ENCODE data around the gene GNG13. TPM values are rescaled to one million over a fixed set of nuclear protein-coding genes. Genes with fewer than 3 reads are reported as not detected.

GNG13 gene
- total RNA-seq, 4 donors from 2014 or later, result not detected

DNA sequence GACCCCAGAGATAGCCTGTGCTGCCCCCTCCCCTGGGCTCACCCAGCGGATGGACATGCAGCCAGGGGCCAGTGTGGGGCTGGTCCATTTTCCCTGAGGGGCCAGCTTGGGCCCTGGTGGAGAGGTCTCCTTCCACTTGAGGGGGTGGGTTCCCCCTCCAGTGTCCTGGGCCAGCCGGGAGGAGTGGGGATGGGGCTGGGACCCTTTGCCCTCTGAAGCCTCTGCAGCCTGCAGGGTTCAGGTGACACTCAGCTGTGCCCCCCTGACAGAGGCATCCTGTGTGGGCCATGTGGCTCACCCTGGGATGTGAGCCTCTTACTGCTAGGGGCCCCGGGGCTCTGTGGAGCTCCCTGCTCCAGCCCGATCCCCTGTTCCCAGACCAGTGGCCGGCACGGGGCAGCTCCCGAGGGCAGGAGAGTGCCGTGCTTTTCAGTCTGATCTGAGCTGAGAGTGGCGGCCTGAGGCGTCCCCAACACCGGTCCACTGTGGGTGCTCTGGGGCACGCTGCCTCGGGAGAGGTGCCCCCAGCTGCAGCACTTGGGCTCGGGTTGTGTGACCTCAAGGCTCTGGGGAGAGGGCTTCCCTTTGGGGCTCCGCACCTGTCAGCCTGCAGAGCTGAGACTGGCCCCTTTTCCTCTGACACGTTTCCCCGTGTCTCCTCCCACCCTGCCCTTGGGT lies 439 bp upstream of the GNG13 start:
- peaks cover 0 to 74% of the 10 kb centered on the region in 2 donors for H3K27me3 ChIP-seq
- no peak overlapping the region for H3K27ac ChIP-seq
- H3K4me3 ChIP-seq, result no peak overlapping the region
- TF ChIP-seq EP300 (IDR thresholded peaks at IDR 0.05) (no peak), POLR2A (IDR thresholded peaks at IDR 0.05) (no peak)
- TF ChIP-seq, protein P1, sequence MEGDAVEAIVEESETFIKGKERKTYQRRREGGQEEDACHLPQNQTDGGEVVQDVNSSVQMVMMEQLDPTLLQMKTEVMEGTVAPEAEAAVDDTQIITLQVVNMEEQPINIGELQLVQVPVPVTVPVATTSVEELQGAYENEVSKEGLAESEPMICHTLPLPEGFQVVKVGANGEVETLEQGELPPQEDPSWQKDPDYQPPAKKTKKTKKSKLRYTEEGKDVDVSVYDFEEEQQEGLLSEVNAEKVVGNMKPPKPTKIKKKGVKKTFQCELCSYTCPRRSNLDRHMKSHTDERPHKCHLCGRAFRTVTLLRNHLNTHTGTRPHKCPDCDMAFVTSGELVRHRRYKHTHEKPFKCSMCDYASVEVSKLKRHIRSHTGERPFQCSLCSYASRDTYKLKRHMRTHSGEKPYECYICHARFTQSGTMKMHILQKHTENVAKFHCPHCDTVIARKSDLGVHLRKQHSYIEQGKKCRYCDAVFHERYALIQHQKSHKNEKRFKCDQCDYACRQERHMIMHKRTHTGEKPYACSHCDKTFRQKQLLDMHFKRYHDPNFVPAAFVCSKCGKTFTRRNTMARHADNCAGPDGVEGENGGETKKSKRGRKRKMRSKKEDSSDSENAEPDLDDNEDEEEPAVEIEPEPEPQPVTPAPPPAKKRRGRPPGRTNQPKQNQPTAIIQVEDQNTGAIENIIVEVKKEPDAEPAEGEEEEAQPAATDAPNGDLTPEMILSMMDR (IDR thresholded peaks at IDR 0.05), result no peak
- peaks cover 0 to 9% (median under 1%) of the 10 kb centered on the region in 4 donors for H3K4me1 ChIP-seq
- peaks cover 0 to 14% (median 0%) of the 10 kb centered on the region in 3 donors for H3K36me3 ChIP-seq
- WGBS, 2 donors, result 4 to 15% methylated on average over 5 to 15 of the region's 17 CpGs
- DNase-seq (ENCODE audit: low spot score in 2 of 2), result no peak
- H3K9me3 ChIP-seq, result no peaks in the 10 kb centered on the region

DNA sequence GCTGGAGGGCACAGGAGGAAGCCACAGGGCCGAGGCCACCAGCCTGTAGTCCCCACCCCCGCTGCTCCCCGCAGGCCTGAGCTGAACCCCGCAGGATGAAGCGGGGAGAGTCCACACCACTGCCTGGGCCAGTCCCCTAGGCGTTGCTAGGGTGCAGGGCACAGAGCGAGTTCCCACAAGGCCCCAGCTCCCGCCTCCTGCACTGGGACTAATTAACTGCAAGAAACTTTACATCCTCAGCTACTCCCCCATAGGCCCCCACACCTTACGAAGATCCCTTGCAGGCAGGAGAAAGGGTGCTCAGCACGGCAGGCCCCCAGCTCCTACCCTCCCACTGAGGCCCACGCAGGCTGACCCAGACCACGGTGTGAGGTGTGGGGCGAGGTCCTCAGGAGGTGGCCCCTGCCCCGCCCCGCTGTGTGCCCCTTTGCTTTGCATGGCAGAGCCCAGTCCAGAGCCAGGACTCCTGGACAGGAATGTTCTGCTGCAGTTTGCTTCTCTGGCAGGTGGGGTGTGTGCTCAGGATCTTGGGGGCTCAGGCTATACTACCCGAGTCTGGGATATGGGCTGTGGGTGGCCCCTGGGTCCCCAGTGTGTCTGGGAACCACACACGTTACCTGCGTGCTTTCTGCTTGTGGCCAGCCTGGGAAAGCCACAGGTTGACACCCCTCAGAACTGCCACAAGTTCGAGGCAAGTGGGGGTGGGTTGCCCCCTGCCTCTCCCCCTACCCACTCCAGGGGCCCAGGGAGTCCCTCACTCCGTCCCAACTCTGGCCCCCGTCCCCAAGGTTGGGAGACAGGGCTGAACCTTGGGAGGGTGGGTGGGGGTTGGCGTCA lies 1.2 kb downstream of the GNG13 start:
- DNase-seq (ENCODE audit: low spot score in 2 of 2), result no peak
- no peak overlapping the region for H3K4me3 ChIP-seq
- peaks cover 0 to 4% (median 0%) of the 10 kb centered on the region in 4 donors for H3K4me1 ChIP-seq
- H3K27ac ChIP-seq, result no peak overlapping the region
- 57 to 60% methylated on average over 8 to 19 of the region's 22 CpGs for WGBS, 2 donors
- peaks cover 0 to 76% of the 10 kb centered on the region in 2 donors for H3K27me3 ChIP-seq
- peaks cover 0 to 15% (median 0%) of the 10 kb centered on the region in 3 donors for H3K36me3 ChIP-seq
- H3K9me3 ChIP-seq, result no peaks in the 10 kb centered on the region
- TF ChIP-seq, protein P1 (IDR thresholded peaks at IDR 0.05), result no peak
- no peak for TF ChIP-seq POLR2A (IDR thresholded peaks at IDR 0.05)
- no peak for TF ChIP-seq EP300 (IDR thresholded peaks at IDR 0.05)

DNA sequence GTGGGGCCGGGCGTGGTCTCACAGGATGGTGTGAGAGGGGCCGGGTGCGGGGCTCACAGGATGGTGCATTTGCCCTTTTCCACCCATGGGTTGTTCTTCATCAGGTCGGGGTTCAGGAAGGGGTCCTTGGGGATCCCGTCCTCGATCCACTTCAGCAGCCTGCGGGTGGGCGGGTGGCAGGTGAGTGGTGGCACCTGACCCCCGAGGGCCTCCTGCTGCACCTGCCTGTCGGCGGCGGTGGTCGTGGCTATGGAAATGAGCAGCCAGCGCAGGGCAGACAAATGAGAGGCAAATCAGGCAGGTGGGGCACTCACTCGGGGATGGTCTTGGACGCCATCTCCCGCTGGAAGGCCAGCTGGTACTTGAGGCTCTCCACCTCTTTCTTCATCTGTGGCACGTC lies 1.9 kb downstream of the GNG13 start:
- Histone ChIP-seq H3K36me3 (peaks cover 0 to 22% (median 0%) of the 10 kb centered on the region in 3 donors), H3K9me3 (no peaks in the 10 kb centered on the region), H3K27me3 (peaks cover 0 to 76% of the 10 kb centered on the region in 2 donors), H3K4me3 (no peak overlapping the region), H3K27ac (no peak overlapping the region), H3K4me1 (peaks cover 0 to 4% (median 0%) of the 10 kb centered on the region in 4 donors)
- no peak for DNase-seq (ENCODE audit: low spot score in 2 of 2)
- TF ChIP-seq, protein P1 (IDR thresholded peaks at IDR 0.05), result no peak
- 85 to 92% methylated on average over 19 of the region's 19 CpGs for WGBS, 2 donors

DNA sequence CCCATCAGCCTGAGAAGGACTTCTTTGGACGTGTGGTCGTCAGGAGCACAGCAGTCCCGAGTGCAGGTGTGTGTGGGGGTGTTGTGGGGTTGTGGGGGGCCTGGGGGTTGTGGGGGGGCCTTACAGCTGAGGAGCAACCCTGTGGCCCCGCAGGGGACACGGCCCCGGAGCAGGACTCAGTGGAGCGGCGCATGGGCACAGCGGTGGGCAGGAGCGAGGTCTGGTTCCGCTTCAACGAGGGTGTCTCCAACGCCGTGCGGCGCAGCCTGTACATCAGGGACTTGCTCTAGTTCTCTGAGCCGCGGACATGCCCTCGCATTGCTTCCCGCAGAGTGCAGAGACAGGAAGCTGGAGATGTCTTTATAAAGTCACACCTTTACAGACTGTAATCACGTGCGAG lies 2.8 kb downstream of the GNG13 start:
- H3K4me3 ChIP-seq, result no peak overlapping the region
- no peak overlapping the region for H3K27ac ChIP-seq
- TF ChIP-seq, protein P1 (IDR thresholded peaks at IDR 0.05), result no peak
- TF ChIP-seq EP300 (IDR thresholded peaks at IDR 0.05) (no peak), POLR2A (IDR thresholded peaks at IDR 0.05) (no peak)
- no peak for DNase-seq (ENCODE audit: low spot score in 2 of 2)
- H3K27me3 ChIP-seq, result peaks cover 0 to 68% of the 10 kb centered on the region in 2 donors
- peaks cover 0 to 32% (median 0%) of the 10 kb centered on the region in 3 donors for H3K36me3 ChIP-seq
- 95% methylated on average over 22 of the region's 22 CpGs for WGBS, 2 donors
- no peaks in the 10 kb centered on the region for H3K9me3 ChIP-seq
- H3K4me1 ChIP-seq, result peaks cover 0 to 4% (median 0%) of the 10 kb centered on the region in 4 donors

DNA sequence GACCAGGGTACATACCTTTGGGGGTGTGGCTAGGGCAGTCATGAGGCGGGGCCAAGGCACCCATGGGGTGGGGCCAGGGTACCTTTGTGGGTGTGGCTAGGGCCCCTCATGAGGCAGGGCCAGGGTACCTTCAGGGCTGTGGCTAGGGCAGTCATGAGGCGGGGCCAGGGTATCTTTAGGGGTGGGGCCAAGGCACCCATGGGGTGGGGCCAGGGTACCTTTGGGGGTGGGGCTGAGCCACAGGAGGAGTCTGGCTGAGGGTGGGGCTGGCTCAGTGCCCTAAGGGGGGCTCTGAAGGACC lies 3.5 kb downstream of the GNG13 start:
- TF ChIP-seq, protein P1 (IDR thresholded peaks at IDR 0.05), result no peak
- TF ChIP-seq EP300 (IDR thresholded peaks at IDR 0.05) (no peak), POLR2A (IDR thresholded peaks at IDR 0.05) (no peak)
- 93 to 100% methylated on average over 2 of the region's 2 CpGs for WGBS, 2 donors
- H3K27ac ChIP-seq, result no peak overlapping the region

More for the DNA sequence above, 3.5 kb downstream of the GNG13 start:
- Histone ChIP-seq H3K36me3 (peaks cover 0 to 38% (median 0%) of the 10 kb centered on the region in 3 donors), H3K4me1 (peaks cover 0 to 4% (median 0%) of the 10 kb centered on the region in 4 donors), H3K27me3 (peaks cover 0 to 61% of the 10 kb centered on the region in 2 donors), H3K9me3 (no peaks in the 10 kb centered on the region), H3K4me3 (no peak overlapping the region)
- DNase-seq (ENCODE audit: low spot score in 2 of 2), result no peak

Data from tibial nerve (tissue), 4 donors.